SK-N-SH treated with all-trans-retinoic acid at 6 μM for 48 hours (cell line): ENCODE measurements around the gene NTM.
A peak's percentile ranks its signal among the peaks of the same experiment; 100 is the strongest.
"Not testable (repeated sequence)": the region's sequence is repeated elsewhere in the genome, so short reads cannot be mapped to it uniquely, and the experiment has no call there.

ENCODE experiments used
- ATAC-seq: fragments of 200-7000 bp; cut with Tn5 transposase; 3 replicates; pipeline ENCODE4 v1.9.1; 2020; ENCODE audit warnings: mild to moderate bottlenecking, moderate library complexity
- ARNTL ChIP-seq: fragments of 450-650 bp; formaldehyde crosslinking; IDR thresholded peaks from 2 replicates; pipeline ENCODE4 v1.5.0; 2020; ENCODE audit warnings: low read depth, mild to moderate bottlenecking, moderate library complexity, borderline replicate concordance
- BACH2 ChIP-seq: fragments of 250-450 bp; sonication (Bioruptor Pico); IDR thresholded peaks from 2 replicates; pipeline ENCODE4 v1.9.0; 2021; ENCODE audit warnings: mild to moderate bottlenecking, borderline replicate concordance
- CREB5 ChIP-seq: fragments of 250-450 bp; sonication (Bioruptor Pico); IDR thresholded peaks from 2 replicates; pipeline ENCODE4 v1.5.1; 2020; ENCODE audit warnings: low read depth, mild to moderate bottlenecking, moderate library complexity
- CSDC2 ChIP-seq: fragments of 250-450 bp; sonication (Bioruptor Pico); IDR thresholded peaks from 2 replicates; pipeline ENCODE4 v1.5.0; 2020; ENCODE audit warnings: mild to moderate bottlenecking, moderate library complexity
- CSRNP3 ChIP-seq: fragments of 250-450 bp; sonication (Bioruptor Pico); IDR thresholded peaks from 2 replicates; pipeline ENCODE4 v1.5.1; 2021; ENCODE audit warnings: mild to moderate bottlenecking, moderate library complexity
- ESRRG ChIP-seq: fragments of 250-450 bp; sonication (Bioruptor Pico); IDR thresholded peaks from 2 replicates; pipeline ENCODE4 v1.6.1; 2021; ENCODE audit warnings: mild to moderate bottlenecking
- ISL1 ChIP-seq: fragments of 250-450 bp; sonication (Bioruptor Pico); IDR thresholded peaks from 2 replicates; pipeline ENCODE4 v2.1.2; 2022; ENCODE audit warnings: mild to moderate bottlenecking, moderate library complexity
- OSR1 ChIP-seq: fragments of 250-450 bp; sonication (Bioruptor Pico); IDR thresholded peaks from 2 replicates; pipeline ENCODE4 v1.8.0; 2022; ENCODE audit warnings: moderate library complexity, mild to moderate bottlenecking, inconsistent platforms
- PPARA ChIP-seq: fragments of 250-450 bp; sonication (Bioruptor Pico); IDR thresholded peaks from 2 replicates; pipeline ENCODE4 v1.5.0; 2020; ENCODE audit warnings: mild to moderate bottlenecking, borderline replicate concordance
- RARB ChIP-seq: fragments of 250-450 bp; sonication (Bioruptor Pico); IDR thresholded peaks from 2 replicates; pipeline ENCODE4 v1.8.0; 2021; ENCODE audit warnings: mild to moderate bottlenecking, moderate library complexity
- SNAI2 ChIP-seq: fragments of 250-450 bp; sonication (Bioruptor Pico); IDR thresholded peaks from 2 replicates; pipeline ENCODE4 v1.5.0; 2020; ENCODE audit warnings: mild to moderate bottlenecking, moderate library complexity
- TCF4 ChIP-seq: fragments of 250-450 bp; sonication (Bioruptor Pico); IDR thresholded peaks from 2 replicates; pipeline ENCODE4 v1.8.0; 2021; ENCODE audit warnings: mild to moderate bottlenecking, moderate library complexity, borderline replicate concordance
- TOX ChIP-seq: fragments of 250-450 bp; sonication (Bioruptor Pico); IDR thresholded peaks from 2 replicates; pipeline ENCODE4 v1.8.0; 2021; ENCODE audit warnings: mild to moderate bottlenecking, moderate library complexity, borderline replicate concordance
- ZC3H10 ChIP-seq: fragments of 250-450 bp; sonication (Bioruptor Pico); IDR thresholded peaks from 2 replicates; pipeline ENCODE4 v1.5.1; 2021; ENCODE audit warnings: mild to moderate bottlenecking, moderate library complexity
- ZFP3 ChIP-seq: fragments of 250-450 bp; sonication (Bioruptor Pico); IDR thresholded peaks from 2 replicates; pipeline ENCODE4 v1.5.0; 2020; ENCODE audit warnings: mild to moderate bottlenecking, moderate library complexity
- ZFP30 ChIP-seq: fragments of 450-650 bp; formaldehyde crosslinking; IDR thresholded peaks from 2 replicates; pipeline ENCODE4 v1.5.0; 2022; ENCODE audit warnings: mild to moderate bottlenecking, moderate library complexity
- ZNF565 ChIP-seq: fragments of 450-650 bp; formaldehyde crosslinking; conservative IDR thresholded peaks from 2 replicates; pipeline ENCODE4 v1.5.0; 2020; ENCODE audit warnings: low read depth, mild to moderate bottlenecking, moderate library complexity
- ZNF70 ChIP-seq: fragments of 450-650 bp; formaldehyde crosslinking; IDR thresholded peaks from 2 replicates; pipeline ENCODE4 v1.5.0; 2020; ENCODE audit warnings: mild to moderate bottlenecking, moderate library complexity
- ZNF8 ChIP-seq: fragments of 450-650 bp; formaldehyde crosslinking; IDR thresholded peaks from 2 replicates; pipeline ENCODE4 v1.5.0; 2020; ENCODE audit warnings: mild to moderate bottlenecking, moderate library complexity
- TF ChIP-seq, protein P1 (sequence below): fragments of 250-450 bp; sonication (Bioruptor Pico); IDR thresholded peaks from 2 replicates; pipeline ENCODE4 v1.8.0; 2020; ENCODE audit warnings: mild to moderate bottlenecking, moderate library complexity, borderline replicate concordance
- TF ChIP-seq, protein P2 (sequence below): fragments of 250-450 bp; sonication (Bioruptor Pico); IDR thresholded peaks from 2 replicates; pipeline ENCODE4 v1.5.0; 2020; ENCODE audit warnings: mild to moderate bottlenecking, moderate library complexity

The NTM gene

DNA sequence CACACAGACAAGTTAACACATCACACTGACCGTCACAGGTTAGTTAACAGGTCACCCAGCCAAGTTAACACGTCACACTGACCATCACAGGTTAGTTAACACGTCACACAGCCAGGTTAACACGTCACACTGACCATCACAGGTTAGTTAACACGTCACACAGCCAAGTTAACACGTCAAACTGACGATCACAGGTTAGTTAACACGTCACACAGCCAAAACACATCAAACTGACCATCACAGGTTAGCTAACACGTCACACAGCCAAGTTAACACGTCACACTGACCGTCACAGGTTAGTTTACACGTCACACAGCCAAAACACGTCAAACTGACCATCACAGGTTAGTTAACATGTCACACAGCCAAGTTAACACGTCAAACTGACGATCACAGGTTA lies 699.2 kb downstream of the NTM start:
- not testable (repeated sequence) for ATAC-seq

DNA sequence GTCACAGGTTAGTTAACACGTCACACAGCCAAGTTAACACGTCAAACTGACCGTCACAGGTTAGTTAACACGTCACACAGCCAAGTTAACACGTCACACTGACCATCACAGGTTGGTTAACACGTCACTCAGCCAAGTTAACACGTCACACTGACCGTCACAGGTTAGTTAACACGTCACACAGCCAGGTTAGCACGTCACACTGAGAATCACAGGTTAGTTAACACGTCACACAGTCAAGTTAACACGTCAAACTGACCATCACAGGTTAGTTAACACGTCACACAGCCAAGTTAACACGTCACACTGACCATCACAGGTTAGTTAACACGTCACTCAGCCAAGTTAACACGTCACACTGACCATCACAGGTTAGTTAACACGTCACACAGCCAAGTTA lies 700.5 kb downstream of the NTM start:
- ATAC-seq = not testable (repeated sequence)

DNA sequence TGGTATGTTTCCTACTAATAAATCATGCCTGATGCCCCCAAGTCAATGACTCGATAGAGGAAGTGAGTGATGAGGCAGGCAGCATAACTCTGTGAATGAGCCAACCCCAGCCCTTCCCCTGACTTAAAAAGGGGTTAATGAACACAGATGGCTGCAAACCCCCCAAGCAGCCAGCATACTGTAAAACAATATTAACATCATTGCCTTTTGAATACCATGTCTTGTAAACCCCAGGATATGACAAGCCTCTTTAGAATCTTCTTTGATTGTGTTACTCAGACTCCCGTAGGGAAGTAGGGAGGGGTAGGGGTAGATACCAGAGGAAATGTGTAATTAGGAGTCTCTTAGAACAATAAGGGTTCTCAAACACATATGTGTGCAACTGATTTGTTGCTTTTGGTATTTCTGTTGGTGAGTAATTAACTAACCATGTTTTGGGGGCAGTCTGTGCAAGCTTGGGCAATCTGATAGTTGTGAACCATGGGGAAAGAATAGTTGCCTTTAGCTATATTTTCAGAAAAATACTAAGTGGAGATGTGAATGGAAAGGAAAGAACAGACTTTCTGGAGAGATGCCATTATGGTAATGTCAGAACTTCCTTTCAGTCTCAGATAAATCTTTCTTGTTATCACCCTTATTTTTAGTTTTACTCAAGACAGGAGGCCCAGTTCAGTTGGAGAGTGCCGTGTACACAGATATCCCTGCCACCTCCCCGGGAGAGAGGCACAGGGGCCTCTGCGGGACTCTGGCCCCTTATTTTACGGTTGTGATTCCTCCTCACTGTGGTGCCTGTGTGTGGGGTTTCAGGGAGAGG lies 701.8 kb downstream of the NTM start:
- ATAC-seq = peak; percentile 94
- TF ChIP-seq SNAI2 (CRISPR knock-in tag) (no peak), ISL1 (no peak), TCF4 (CRISPR knock-in tag) (no peak), ZNF8 (CRISPR knock-in tag) (no peak)
- TF ChIP-seq, protein P1, sequence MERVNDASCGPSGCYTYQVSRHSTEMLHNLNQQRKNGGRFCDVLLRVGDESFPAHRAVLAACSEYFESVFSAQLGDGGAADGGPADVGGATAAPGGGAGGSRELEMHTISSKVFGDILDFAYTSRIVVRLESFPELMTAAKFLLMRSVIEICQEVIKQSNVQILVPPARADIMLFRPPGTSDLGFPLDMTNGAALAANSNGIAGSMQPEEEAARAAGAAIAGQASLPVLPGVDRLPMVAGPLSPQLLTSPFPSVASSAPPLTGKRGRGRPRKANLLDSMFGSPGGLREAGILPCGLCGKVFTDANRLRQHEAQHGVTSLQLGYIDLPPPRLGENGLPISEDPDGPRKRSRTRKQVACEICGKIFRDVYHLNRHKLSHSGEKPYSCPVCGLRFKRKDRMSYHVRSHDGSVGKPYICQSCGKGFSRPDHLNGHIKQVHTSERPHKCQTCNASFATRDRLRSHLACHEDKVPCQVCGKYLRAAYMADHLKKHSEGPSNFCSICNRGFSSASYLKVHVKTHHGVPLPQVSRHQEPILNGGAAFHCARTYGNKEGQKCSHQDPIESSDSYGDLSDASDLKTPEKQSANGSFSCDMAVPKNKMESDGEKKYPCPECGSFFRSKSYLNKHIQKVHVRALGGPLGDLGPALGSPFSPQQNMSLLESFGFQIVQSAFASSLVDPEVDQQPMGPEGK (CRISPR knock-in tag) = no peak

DNA sequence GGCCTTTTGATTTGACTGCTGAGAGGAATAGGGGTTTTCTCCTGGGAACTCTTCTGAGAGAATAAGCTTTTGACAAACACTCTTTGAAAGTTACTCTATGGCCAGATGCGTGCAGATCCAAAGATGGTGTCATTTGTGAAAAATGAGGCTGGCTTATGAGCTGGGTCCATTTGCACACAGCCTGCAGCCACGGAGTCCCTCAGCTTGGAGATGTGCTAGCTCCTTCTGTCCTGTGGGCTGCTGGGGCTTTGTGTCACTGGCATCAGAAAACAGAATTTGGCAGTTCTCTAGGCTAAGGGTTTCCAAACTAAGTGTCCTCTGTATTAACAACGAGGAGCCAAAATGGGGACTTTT lies 702.4 kb downstream of the NTM start:
- peak; percentile 50 for ATAC-seq
- TF ChIP-seq ZFP3 (CRISPR knock-in tag) (no peak), CSDC2 (CRISPR knock-in tag) (no peak), BACH2 (CRISPR knock-in tag) (no peak), TOX (no peak)
- TF ChIP-seq, all 23 proteins: peak for 0

DNA sequence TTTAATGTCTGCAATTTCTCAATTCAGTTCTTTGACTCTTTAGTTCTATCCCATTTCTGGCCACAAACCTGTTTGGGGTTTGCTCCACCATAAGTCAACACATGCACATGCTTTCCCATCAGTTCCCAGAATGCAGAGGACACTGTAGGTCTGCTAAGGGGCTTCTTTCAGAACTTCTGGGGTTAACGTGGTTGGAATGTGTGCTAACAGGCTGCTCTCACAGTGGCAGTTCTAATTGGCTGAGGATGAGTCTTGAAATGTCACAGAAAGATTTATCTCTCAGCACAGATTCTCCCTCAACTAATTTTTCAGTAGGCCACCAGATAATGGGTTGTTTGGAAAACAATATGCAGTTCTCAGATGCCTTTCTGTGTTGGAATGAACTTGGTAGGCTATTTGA lies 703.4 kb downstream of the NTM start:
- TF ChIP-seq TOX (no peak), CREB5 (CRISPR knock-in tag) (no peak), ESRRG (CRISPR knock-in tag) (no peak), ARNTL (CRISPR knock-in tag) (no peak), ZNF70 (CRISPR knock-in tag) (no peak), PPARA (CRISPR knock-in tag) (no peak), ZNF565 (CRISPR knock-in tag) (no peak), ZNF8 (CRISPR knock-in tag) (no peak), RARB (CRISPR knock-in tag) (no peak)
- TF ChIP-seq, protein P1 (CRISPR knock-in tag) = no peak
- ATAC-seq = no peak

DNA sequence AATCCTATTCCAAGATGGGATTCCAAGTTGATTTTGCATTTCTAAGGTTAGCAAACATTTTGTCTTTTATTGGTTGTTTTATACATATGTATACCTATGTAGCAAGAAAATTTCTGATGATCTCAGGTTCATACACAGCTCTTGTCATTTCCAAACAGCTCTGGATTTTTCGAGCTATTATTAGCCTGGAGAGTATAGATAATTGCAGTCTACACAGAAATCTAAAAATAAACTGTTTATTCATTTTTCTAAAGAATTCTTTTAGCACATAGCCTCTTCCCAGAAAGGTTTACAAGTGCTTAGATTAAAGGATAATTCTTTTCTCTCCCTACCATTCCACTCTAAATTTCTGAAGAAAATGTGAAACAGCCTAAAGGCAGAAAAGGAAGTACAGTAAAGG lies 705.0 kb downstream of the NTM start:
- ATAC-seq = no peak
- no peak for TF ChIP-seq ZFP30 (CRISPR knock-in tag)
- no peak for TF ChIP-seq CSRNP3 (CRISPR knock-in tag)
- no peak for TF ChIP-seq ARNTL (CRISPR knock-in tag)
- TF ChIP-seq ZFP3 (CRISPR knock-in tag) = no peak
- no peak for TF ChIP-seq BACH2 (CRISPR knock-in tag)
- no peak for TF ChIP-seq OSR1 (CRISPR knock-in tag)
- TF ChIP-seq ESRRG (CRISPR knock-in tag) = no peak
- TF ChIP-seq ZC3H10 = no peak
- no peak for TF ChIP-seq RARB (CRISPR knock-in tag)
- no peak for TF ChIP-seq CREB5 (CRISPR knock-in tag)
- no peak for TF ChIP-seq TCF4 (CRISPR knock-in tag)
- TF ChIP-seq CSDC2 (CRISPR knock-in tag) = no peak
- TF ChIP-seq ZNF8 (CRISPR knock-in tag) = no peak
- no peak for TF ChIP-seq PPARA (CRISPR knock-in tag)
- TF ChIP-seq, protein P2, sequence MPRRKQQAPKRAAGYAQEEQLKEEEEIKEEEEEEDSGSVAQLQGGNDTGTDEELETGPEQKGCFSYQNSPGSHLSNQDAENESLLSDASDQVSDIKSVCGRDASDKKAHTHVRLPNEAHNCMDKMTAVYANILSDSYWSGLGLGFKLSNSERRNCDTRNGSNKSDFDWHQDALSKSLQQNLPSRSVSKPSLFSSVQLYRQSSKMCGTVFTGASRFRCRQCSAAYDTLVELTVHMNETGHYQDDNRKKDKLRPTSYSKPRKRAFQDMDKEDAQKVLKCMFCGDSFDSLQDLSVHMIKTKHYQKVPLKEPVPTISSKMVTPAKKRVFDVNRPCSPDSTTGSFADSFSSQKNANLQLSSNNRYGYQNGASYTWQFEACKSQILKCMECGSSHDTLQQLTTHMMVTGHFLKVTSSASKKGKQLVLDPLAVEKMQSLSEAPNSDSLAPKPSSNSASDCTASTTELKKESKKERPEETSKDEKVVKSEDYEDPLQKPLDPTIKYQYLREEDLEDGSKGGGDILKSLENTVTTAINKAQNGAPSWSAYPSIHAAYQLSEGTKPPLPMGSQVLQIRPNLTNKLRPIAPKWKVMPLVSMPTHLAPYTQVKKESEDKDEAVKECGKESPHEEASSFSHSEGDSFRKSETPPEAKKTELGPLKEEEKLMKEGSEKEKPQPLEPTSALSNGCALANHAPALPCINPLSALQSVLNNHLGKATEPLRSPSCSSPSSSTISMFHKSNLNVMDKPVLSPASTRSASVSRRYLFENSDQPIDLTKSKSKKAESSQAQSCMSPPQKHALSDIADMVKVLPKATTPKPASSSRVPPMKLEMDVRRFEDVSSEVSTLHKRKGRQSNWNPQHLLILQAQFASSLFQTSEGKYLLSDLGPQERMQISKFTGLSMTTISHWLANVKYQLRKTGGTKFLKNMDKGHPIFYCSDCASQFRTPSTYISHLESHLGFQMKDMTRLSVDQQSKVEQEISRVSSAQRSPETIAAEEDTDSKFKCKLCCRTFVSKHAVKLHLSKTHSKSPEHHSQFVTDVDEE (CRISPR knock-in tag) = no peak
